IMR-90 (cell line): ENCODE results near the gene ZDHHC14. TPM values are rescaled to one million over a fixed set of nuclear protein-coding genes. Genes with fewer than 3 reads are reported as not detected.

Source experiments
- ATAC-seq: fragments of 200-7000 bp; cut with Tn5 transposase; 2 replicates; pipeline ENCODE4 v1.9.1; 2020; ENCODE audit warnings: low read depth, mild to moderate bottlenecking, moderate library complexity
- BruUV-seq: library from RNA; stranded (reverse); fragments of 400-500 nt; replicated peaks from 2 replicates; lab custom pipeline; 2021; lab: Mats Ljungman, UMichigan
- CTCF ChIA-PET: fragments of 300-600 bp; formaldehyde crosslinking; extraction: SDS; loops from one replicate; lab custom pipeline; 2021; ENCODE audit warnings: antibody characterized with exemption; lab: Yijun Ruan, JAX
- POLR2A ChIA-PET: fragments of 300-600 bp; sonication (Branson Sonifier 250); formaldehyde crosslinking; loops from one replicate; lab custom pipeline; 2022; ENCODE audit warnings: antibody characterized with exemption; ENCODE audit not compliant: unreplicated experiment; lab: Charles Lee
- DNase-seq: peaks from one replicate; pipeline ENCODE4 v3.0.0; 2013
- H2AFZ ChIP-seq: replicated peaks from 2 replicates; pipeline ENCODE3; 2013; ENCODE audit warnings: low read length, mild to moderate bottlenecking; ENCODE audit not compliant: poor library complexity
- H2AK5ac ChIP-seq: 2 replicates; pipeline ENCODE4 v1.6.1; 2013; ENCODE audit warnings: low read depth, low read length, inconsistent platforms
- H2AK9ac ChIP-seq: replicated peaks from 2 replicates; pipeline ENCODE3; 2013; ENCODE audit warnings: mild to moderate bottlenecking, low read depth, low read length, moderate library complexity; ENCODE audit not compliant: poor library complexity
- H2BK120ac ChIP-seq: 2 replicates; pipeline ENCODE4 v1.6.1; 2013; ENCODE audit warnings: low read depth, low read length, inconsistent platforms
- H2BK15ac ChIP-seq: 3 replicates; pipeline ENCODE4 v1.6.1; 2013; ENCODE audit warnings: low read depth, low read length, inconsistent platforms
- H2BK20ac ChIP-seq: 2 replicates; pipeline ENCODE4 v1.6.1; 2013; ENCODE audit warnings: low read depth, mild to moderate bottlenecking, inconsistent platforms, low read length, moderate library complexity
- H2BK5ac ChIP-seq: 2 replicates; pipeline ENCODE4 v1.6.1; 2013; ENCODE audit warnings: mild to moderate bottlenecking, low read depth, low read length, inconsistent platforms; ENCODE audit not compliant: poor library complexity, severe bottlenecking
- H3K14ac ChIP-seq: replicated peaks from 2 replicates; pipeline ENCODE4 v1.6.1; 2013; ENCODE audit warnings: low read depth, low read length, inconsistent platforms
- H3K18ac ChIP-seq: 2 replicates; pipeline ENCODE4 v1.6.1; 2013; ENCODE audit warnings: low read depth, low read length, control low read depth
- H3K23ac ChIP-seq: 2 replicates; pipeline ENCODE4 v1.6.1; 2013; ENCODE audit warnings: low read depth, low read length, inconsistent platforms
- H3K27ac ChIP-seq: 2 replicates; pipeline ENCODE4 v1.5.1; 2013; ENCODE audit warnings: mild to moderate bottlenecking, control low read depth, low read length; ENCODE audit not compliant: insufficient read depth
- H3K27me3 ChIP-seq: 2 replicates; pipeline ENCODE4 v1.6.1; 2013; ENCODE audit warnings: low read length; ENCODE audit not compliant: control insufficient read depth, insufficient read depth
- H3K36me3 ChIP-seq: 2 replicates; pipeline ENCODE4 v1.6.1; 2013; ENCODE audit warnings: low read length, mixed read lengths; ENCODE audit not compliant: control insufficient read depth, insufficient read depth
- H3K4ac ChIP-seq: 2 replicates; pipeline ENCODE4 v1.6.1; 2013; ENCODE audit warnings: low read depth, low read length, inconsistent platforms
- H3K4me1 ChIP-seq: 2 replicates; pipeline ENCODE4 v1.6.1; 2013; ENCODE audit warnings: low read length, mixed read lengths; ENCODE audit not compliant: control insufficient read depth, insufficient read depth
- H3K4me2 ChIP-seq: 2 replicates; pipeline ENCODE4 v1.6.1; 2013; ENCODE audit warnings: low read depth, mild to moderate bottlenecking, control low read depth, low read length, moderate library complexity
- H3K4me3 ChIP-seq: 2 replicates; pipeline ENCODE4 v1.5.1; 2013; ENCODE audit warnings: low read depth, mild to moderate bottlenecking, control low read depth, low read length, moderate library complexity; ENCODE audit not compliant: insufficient read depth
- H3K56ac ChIP-seq: 2 replicates; pipeline ENCODE4 v1.6.1; 2013; ENCODE audit warnings: low read length, inconsistent platforms; ENCODE audit not compliant: insufficient read depth; ENCODE audit errors: extremely low read depth
- H3K79me1 ChIP-seq, 2 experiments: 2 replicates each; pipeline ENCODE4 v1.6.1; 2013; ENCODE audit warnings: low read length in 2 of 2, inconsistent platforms in 1 of 2, low read depth in 1 of 2
- H3K9ac ChIP-seq: 2 replicates; pipeline ENCODE4 v1.6.1; 2013; ENCODE audit warnings: low read depth, low read length, control low read depth
- H3K9me1 ChIP-seq: 2 replicates; pipeline ENCODE4 v1.6.1; 2013; ENCODE audit warnings: low read length, inconsistent platforms; ENCODE audit not compliant: insufficient read depth
- H3K9me3 ChIP-seq: 2 replicates; pipeline ENCODE4 v1.6.1; 2013; ENCODE audit warnings: low read length; ENCODE audit not compliant: control insufficient read depth, insufficient read depth
- H4K20me1 ChIP-seq: 2 replicates; pipeline ENCODE4 v1.6.1; 2013; ENCODE audit warnings: low read length, inconsistent platforms; ENCODE audit not compliant: insufficient read depth
- H4K5ac ChIP-seq: 2 replicates; pipeline ENCODE4 v1.6.1; 2013; ENCODE audit warnings: mild to moderate bottlenecking, low read depth, low read length, control low read depth
- H4K8ac ChIP-seq, 2 experiments: 2 replicates each; pipeline ENCODE4 v1.6.1; 2013; ENCODE audit warnings: low read depth in 2 of 2, low read length in 2 of 2, control low read depth in 1 of 2, inconsistent platforms in 1 of 2
- H4K91ac ChIP-seq: 2 replicates; pipeline ENCODE4 v1.6.1; 2013; ENCODE audit warnings: low read depth, low read length, inconsistent platforms; ENCODE audit not compliant: insufficient read depth
- MXI1 ChIP-seq: IDR thresholded peaks from 2 replicates; pipeline ENCODE4 v1.6.1; 2012; ENCODE audit warnings: low read depth, mild to moderate bottlenecking, low read length, moderate library complexity, borderline replicate concordance
- WGBS, 2 experiments: methylation state at CpG; one replicate each; pipeline versions ENCODE4 v1.1.5 to v1.1.7; 2013; ENCODE audit warnings: missing lambda C conversion rate in 2 of 2; ENCODE audit not compliant: insufficient read length in 1 of 2; ENCODE audit errors: extremely low coverage in 2 of 2; 5-methylcytosine and 5-hydroxymethylcytosine counted together
- dilution Hi-C: fragments of 300-500 bp; cut with HindIII; formaldehyde crosslinking; loops from one replicate; pipeline ENCODE4 v1.14.3; 2018; ENCODE audit warnings: low sequenced_read_pairs; ENCODE audit not compliant: unreplicated experiment
- in situ Hi-C: fragments of 300-500 bp; cut with MboI; formaldehyde crosslinking; loops from 3 replicates; pipeline ENCODE4 v1.14.3; 2019; ENCODE audit warnings: low sequenced_read_pairs, inconsistent platforms, mixed read lengths
- intact Hi-C: fragments of 100-400 bp; cut with micrococcal nuclease; formaldehyde crosslinking; loops from 2 replicates; pipeline ENCODE4 v1.10.0; 2022
- polyA plus RNA-seq, 3 experiments: library from polyadenylated mRNA; depleted of rRNA; stranded (reverse); fragments of >200 nt; gene quantifications; 2 replicates each; pipeline ENCODE4 v1.2.3, GENCODE V29; 2012; ENCODE audit warnings: low replicate concordance in 1 of 3
- total RNA-seq: library from RNA; depleted of rRNA; stranded (reverse); fragments of >200 nt; gene quantifications from 2 replicates; pipeline ENCODE4 v1.2.3, GENCODE V29; 2012

ZDHHC14 gene
- total and polyA plus RNA-seq, 2 of the 4 experiments (the other 2 are of a cell fraction), result 0.90 to 2.0 TPM

GRCh38 chr6:157656437-157656997 lies 275.5 kb downstream of the ZDHHC14 start:
- Histone ChIP-seq H3K18ac (no peak overlapping the region), H3K27ac (no peak overlapping the region), H3K36me3 (no peaks in the 10 kb centered on the region), H3K4me1 (peaks cover 2% of the 10 kb centered on the region), H3K23ac (no peak overlapping the region; the same call in 1 of the 2 replicates), H3K56ac (no peak overlapping the region), H4K20me1 (no peaks in the 10 kb centered on the region), H2AFZ (no peak overlapping the region), H4K91ac (no peak overlapping the region), H3K9me3 (no peaks in the 10 kb centered on the region), H3K4ac (no peak overlapping the region), H4K5ac (no peak overlapping the region), H3K9me1 (peaks cover 3% of the 10 kb centered on the region; the same call in 1 of the 2 replicates), H3K79me1 (no peaks in the 10 kb centered on the region), H3K14ac (no peak overlapping the region; the same call in 1 of the 2 replicates), H2AK5ac (no peak overlapping the region), H2BK20ac (no peak overlapping the region; the same call in 1 of the 2 replicates), H2BK5ac (no peak overlapping the region), H3K9ac (no peak overlapping the region), H2BK120ac (no peak overlapping the region), H4K8ac (no peak overlapping the region), H2BK15ac (no peak overlapping the region), H3K4me3 (no peak overlapping the region), H2AK9ac (peak overlapping the region; percentile 63), H3K4me2 (no peak overlapping the region), H3K27me3 (no peaks in the 10 kb centered on the region)
- intact Hi-C loops (no loop called here), dilution Hi-C loops (no loop called here), in situ Hi-C loops (no loop called here)
- no TSS peak for BruUV-seq
- DNase-seq (peak; percentile 38), ATAC-seq (peak; percentile 54; the same call in 1 of the 2 replicates)
- no peak for TF ChIP-seq MXI1
- WGBS, 2 experiments, result 100% methylated on average over 1 of the region's 7 CpGs; no CpG with 5 or more reads in 1 of the 2 experiments
- POLR2A ChIA-PET, result interaction anchor here (0.6 kb wide), 1 partner anchor 401 kb away, joined by 17 read pairs; no protein-coding TSS in a partner anchor
- CTCF ChIA-PET, result interaction anchor here (0.7 kb wide), 2 partner anchors 14 to 1120 kb away, joined by 3 read pairs; no protein-coding TSS in a partner anchor
